ENCODE measurements around the gene PNPLA8.
"Not testable (repeated sequence)": the region's sequence is repeated elsewhere in the genome, so short reads cannot be mapped to it uniquely, and the experiment has no call there.

Gene PNPLA8

GRCh38 chr7:108541478-108541877 is 15.5 kb upstream of the PNPLA8 start:
- no peaks in the 10 kb centered on the region for H3K36me3 Mint-ChIP-seq (ENCODE audit: low read depth)
- H3K4me1 Mint-ChIP-seq, result no peaks in the 10 kb centered on the region
- H3K27me3 Mint-ChIP-seq (ENCODE audit: low read depth), result no peaks in the 10 kb centered on the region
- H3K27ac Mint-ChIP-seq, result no peak overlapping the region
- TF ChIP-seq, protein P1, sequence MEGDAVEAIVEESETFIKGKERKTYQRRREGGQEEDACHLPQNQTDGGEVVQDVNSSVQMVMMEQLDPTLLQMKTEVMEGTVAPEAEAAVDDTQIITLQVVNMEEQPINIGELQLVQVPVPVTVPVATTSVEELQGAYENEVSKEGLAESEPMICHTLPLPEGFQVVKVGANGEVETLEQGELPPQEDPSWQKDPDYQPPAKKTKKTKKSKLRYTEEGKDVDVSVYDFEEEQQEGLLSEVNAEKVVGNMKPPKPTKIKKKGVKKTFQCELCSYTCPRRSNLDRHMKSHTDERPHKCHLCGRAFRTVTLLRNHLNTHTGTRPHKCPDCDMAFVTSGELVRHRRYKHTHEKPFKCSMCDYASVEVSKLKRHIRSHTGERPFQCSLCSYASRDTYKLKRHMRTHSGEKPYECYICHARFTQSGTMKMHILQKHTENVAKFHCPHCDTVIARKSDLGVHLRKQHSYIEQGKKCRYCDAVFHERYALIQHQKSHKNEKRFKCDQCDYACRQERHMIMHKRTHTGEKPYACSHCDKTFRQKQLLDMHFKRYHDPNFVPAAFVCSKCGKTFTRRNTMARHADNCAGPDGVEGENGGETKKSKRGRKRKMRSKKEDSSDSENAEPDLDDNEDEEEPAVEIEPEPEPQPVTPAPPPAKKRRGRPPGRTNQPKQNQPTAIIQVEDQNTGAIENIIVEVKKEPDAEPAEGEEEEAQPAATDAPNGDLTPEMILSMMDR (IDR thresholded peaks at IDR 0.05; ENCODE audit: unreplicated experiment in 3 of 3), result no peak
- H3K9me3 Mint-ChIP-seq, result no peaks in the 10 kb centered on the region
- H3K4me3 Mint-ChIP-seq, result no peak overlapping the region

DNA sequence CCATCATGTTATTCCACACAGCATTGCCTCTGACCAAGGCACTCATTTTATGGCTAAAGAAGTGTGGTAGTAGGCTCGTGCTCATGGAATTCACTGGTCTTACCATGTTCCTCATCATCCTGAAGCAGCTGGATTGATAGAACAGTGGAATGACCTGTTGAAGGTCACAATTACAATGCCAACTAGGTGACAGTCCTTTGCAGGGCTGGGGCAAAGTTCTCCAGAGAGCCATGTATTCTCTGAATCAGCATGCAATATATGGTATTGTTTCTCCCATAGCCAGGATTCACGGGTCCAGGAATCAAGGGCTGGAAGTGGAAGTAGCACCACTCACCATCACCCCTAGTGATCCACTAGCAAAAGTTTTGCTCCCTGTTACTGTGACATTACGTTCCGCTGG is 12.8 kb upstream of the PNPLA8 start:
- not testable (repeated sequence) for H3K36me3 Mint-ChIP-seq (ENCODE audit: low read depth); H3K27me3 Mint-ChIP-seq (ENCODE audit: low read depth); H3K9me3 Mint-ChIP-seq; H3K27ac Mint-ChIP-seq; H3K4me3 Mint-ChIP-seq; H3K4me1 Mint-ChIP-seq

- not testable (repeated sequence) for H3K27ac Mint-ChIP-seq; H3K27me3 Mint-ChIP-seq (ENCODE audit: low read depth); H3K4me3 Mint-ChIP-seq; H3K36me3 Mint-ChIP-seq (ENCODE audit: low read depth); H3K9me3 Mint-ChIP-seq; H3K4me1 Mint-ChIP-seq
Measured at GRCh38 chr7:108538236-108538635, 12.3 kb upstream of the PNPLA8 start.

DNA sequence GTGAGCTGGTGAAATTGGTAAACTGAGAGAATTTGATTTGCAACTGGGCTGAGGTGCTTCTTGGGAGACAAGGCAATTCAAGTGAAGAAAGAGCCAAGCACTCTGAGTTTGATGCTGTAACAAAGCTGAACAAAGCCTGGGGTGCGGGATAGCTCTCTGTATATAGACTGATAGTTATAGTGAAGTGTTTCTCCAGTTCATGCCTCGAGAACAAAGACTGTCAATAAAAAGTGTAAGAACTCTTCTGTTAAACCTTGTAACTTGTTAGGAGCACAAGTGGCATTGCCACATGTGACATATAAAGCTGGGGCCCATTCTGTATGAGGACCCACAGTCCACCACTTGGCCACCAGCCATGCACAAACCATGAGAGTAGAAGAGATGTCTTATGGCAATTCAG is 11.3 kb upstream of the PNPLA8 start:
- H3K27ac Mint-ChIP-seq, result no peak overlapping the region

DNA sequence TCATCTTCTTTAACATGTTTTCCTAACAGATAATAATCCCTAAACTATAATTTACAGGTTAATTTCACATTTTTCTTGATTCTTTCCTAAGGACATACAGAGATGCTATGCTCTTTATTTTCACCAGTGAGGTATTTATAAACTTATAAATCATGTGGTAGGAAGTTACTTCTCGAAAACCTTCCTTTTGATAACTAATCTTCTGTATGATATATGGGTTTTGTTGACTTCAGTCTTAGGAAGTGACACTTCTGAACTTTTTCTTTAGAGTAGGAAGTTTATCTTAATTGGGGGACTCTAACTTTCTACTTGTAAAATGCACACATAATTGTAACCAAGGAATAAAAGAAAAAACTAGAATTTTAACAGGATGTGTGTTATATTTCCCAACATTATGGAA is 9.8 kb upstream of the PNPLA8 start:
- TF ChIP-seq, protein P1 (IDR thresholded peaks at IDR 0.05; ENCODE audit: unreplicated experiment in 3 of 3), result no peak
- no peak overlapping the region for H3K4me3 Mint-ChIP-seq
- H3K9me3 Mint-ChIP-seq, result no peaks in the 10 kb centered on the region
- H3K27me3 Mint-ChIP-seq (ENCODE audit: low read depth), result no peaks in the 10 kb centered on the region
- H3K36me3 Mint-ChIP-seq (ENCODE audit: low read depth), result no peaks in the 10 kb centered on the region
- H3K27ac Mint-ChIP-seq, result no peak overlapping the region
- no peaks in the 10 kb centered on the region for H3K4me1 Mint-ChIP-seq

More for the DNA sequence above, 11.3 kb upstream of the PNPLA8 start:
- Mint-ChIP-seq H3K27me3 (ENCODE audit: low read depth) (no peaks in the 10 kb centered on the region), H3K9me3 (no peaks in the 10 kb centered on the region), H3K4me3 (no peak overlapping the region), H3K36me3 (ENCODE audit: low read depth) (no peaks in the 10 kb centered on the region), H3K4me1 (no peaks in the 10 kb centered on the region)
- TF ChIP-seq, protein P1 (IDR thresholded peaks at IDR 0.05; ENCODE audit: unreplicated experiment in 3 of 3), result no peak

DNA sequence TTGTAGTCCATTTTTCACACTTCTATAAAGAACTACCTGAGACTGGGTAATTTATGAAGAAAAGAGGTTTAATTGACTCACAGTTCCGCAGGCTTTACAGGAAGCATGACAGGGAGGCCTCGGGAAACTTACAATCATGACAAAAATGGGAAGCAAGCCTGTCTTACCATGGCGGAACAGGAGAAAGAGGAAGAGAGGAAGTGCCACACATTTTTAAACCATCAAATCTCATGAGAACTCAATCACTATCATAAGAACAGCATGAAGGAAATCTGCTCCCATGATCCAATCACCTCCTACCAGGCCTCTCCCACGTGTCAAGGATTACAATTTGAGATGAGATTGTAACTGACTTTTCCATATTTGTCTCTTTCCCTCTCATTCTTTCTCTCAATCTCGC is 9.3 kb upstream of the PNPLA8 start:
- no peaks in the 10 kb centered on the region for H3K36me3 Mint-ChIP-seq (ENCODE audit: low read depth)
- no peaks in the 10 kb centered on the region for H3K9me3 Mint-ChIP-seq
- H3K4me3 Mint-ChIP-seq, result no peak overlapping the region
- no peaks in the 10 kb centered on the region for H3K4me1 Mint-ChIP-seq
- H3K27me3 Mint-ChIP-seq (ENCODE audit: low read depth), result no peaks in the 10 kb centered on the region
- H3K27ac Mint-ChIP-seq, result no peak overlapping the region
- TF ChIP-seq, protein P1 (IDR thresholded peaks at IDR 0.05; ENCODE audit: unreplicated experiment in 3 of 3), result no peak

DNA sequence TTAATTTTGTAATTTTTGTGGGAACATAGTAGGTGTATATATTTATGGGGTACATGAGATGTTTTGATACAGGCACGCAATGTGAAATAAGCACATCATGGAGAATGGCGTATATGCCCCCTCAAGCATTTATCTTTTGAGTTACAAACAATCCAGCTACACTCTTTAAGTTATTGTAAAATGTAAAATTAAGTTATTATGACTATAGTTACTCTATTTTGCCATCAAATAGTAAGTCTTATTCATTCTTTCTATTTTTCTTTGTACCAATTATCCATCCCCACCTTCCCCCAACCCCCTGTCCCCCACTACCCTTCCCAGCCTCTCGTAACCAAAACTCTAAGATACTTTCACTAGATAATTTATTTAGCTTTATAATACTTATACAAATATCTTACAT is 7.8 kb upstream of the PNPLA8 start:
- Mint-ChIP-seq H3K36me3 (ENCODE audit: low read depth) (no peaks in the 10 kb centered on the region), H3K4me1 (no peaks in the 10 kb centered on the region), H3K27me3 (ENCODE audit: low read depth) (no peaks in the 10 kb centered on the region), H3K9me3 (no peaks in the 10 kb centered on the region), H3K27ac (no peak overlapping the region), H3K4me3 (no peak overlapping the region)
- TF ChIP-seq, protein P1 (IDR thresholded peaks at IDR 0.05; ENCODE audit: unreplicated experiment in 3 of 3), result no peak

Data from nephron (organoid).